H1 (cell line): ENCODE measurements around the gene RNF220. TPM values are rescaled to one million over a fixed set of nuclear protein-coding genes. Genes with fewer than 3 reads are reported as not detected.

Experiments used
- polyA plus RNA-seq, 7 experiments: library from polyadenylated mRNA; depleted of rRNA in 3 of 7; stranded (reverse) in 5 of 7; unstranded in 2 of 7; fragments of >200 nt in 5 of 7; fragments of 200-250 nt in 2 of 7; gene quantifications; 1 replicate in 5 of 7; 2 replicates in 1 of 7; 4 replicates in 1 of 7; pipeline versions ENCODE4 v1.2.1 to v1.2.3, GENCODE V29; 2011 to 2013; ENCODE audit warnings: missing spikeins in 2 of 7, mixed read lengths in 2 of 7
- total RNA-seq: library from RNA; stranded (reverse); fragmentation: NEBNext Ultra II Directional; extraction: Animal tissue kit (Norgen Biotek cat#: 25700); gene quantifications from 2 replicates; pipeline ENCODE4 v1.2.1, GENCODE V29; 2021
- TF ChIP-seq, protein P1 (sequence below): fragments of 300-600 bp; sonication (generic); IDR thresholded peaks from 2 replicates; pipeline ENCODE4 v1.7.1; 2012; ENCODE audit warnings: low read length, moderate library complexity, mild to moderate bottlenecking, inconsistent platforms; ENCODE audit not compliant: insufficient replicate concordance

Gene RNF220
- total and polyA plus RNA-seq, 2 of the 8 experiments (the other 6 are each of a cell fraction or from before 2014, with no cell fraction given) = 123 to 160 TPM

DNA sequence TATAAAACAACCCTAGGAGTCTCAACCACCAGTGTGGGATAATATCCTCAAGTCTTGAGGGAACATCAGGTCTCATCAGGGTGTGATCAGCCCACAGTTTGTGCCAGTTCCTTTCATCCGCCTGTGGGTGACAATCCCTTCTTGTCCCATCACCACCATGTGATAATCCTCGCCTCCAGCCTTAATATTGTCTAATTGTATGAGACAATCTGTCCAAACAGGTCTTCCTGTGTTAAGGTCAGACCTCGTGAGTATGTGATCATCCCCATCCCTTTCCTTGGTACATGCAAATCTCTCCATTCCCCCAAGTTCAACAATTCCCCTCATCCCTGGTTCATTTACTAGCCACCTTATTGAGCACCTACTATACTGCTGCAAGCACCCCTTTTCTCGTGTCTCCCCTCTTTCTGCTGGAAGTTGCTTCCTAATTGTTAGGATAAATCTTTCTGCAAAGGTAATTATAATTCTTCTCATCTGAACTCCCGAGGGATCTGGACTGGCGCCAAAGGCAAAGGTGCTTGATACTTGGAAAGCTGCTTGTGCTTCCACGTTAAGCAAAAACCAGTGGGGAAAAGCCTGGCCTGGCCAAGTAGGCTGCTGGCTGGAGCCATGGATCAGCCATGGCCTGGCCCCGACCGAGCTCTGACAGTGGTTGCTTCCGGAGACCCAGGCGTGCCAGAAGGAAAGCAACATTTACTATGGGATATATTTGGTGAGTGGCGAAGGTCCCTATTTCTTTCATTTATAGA, 92.5 kb downstream of the RNF220 start (continued):
- TF ChIP-seq, protein P1, sequence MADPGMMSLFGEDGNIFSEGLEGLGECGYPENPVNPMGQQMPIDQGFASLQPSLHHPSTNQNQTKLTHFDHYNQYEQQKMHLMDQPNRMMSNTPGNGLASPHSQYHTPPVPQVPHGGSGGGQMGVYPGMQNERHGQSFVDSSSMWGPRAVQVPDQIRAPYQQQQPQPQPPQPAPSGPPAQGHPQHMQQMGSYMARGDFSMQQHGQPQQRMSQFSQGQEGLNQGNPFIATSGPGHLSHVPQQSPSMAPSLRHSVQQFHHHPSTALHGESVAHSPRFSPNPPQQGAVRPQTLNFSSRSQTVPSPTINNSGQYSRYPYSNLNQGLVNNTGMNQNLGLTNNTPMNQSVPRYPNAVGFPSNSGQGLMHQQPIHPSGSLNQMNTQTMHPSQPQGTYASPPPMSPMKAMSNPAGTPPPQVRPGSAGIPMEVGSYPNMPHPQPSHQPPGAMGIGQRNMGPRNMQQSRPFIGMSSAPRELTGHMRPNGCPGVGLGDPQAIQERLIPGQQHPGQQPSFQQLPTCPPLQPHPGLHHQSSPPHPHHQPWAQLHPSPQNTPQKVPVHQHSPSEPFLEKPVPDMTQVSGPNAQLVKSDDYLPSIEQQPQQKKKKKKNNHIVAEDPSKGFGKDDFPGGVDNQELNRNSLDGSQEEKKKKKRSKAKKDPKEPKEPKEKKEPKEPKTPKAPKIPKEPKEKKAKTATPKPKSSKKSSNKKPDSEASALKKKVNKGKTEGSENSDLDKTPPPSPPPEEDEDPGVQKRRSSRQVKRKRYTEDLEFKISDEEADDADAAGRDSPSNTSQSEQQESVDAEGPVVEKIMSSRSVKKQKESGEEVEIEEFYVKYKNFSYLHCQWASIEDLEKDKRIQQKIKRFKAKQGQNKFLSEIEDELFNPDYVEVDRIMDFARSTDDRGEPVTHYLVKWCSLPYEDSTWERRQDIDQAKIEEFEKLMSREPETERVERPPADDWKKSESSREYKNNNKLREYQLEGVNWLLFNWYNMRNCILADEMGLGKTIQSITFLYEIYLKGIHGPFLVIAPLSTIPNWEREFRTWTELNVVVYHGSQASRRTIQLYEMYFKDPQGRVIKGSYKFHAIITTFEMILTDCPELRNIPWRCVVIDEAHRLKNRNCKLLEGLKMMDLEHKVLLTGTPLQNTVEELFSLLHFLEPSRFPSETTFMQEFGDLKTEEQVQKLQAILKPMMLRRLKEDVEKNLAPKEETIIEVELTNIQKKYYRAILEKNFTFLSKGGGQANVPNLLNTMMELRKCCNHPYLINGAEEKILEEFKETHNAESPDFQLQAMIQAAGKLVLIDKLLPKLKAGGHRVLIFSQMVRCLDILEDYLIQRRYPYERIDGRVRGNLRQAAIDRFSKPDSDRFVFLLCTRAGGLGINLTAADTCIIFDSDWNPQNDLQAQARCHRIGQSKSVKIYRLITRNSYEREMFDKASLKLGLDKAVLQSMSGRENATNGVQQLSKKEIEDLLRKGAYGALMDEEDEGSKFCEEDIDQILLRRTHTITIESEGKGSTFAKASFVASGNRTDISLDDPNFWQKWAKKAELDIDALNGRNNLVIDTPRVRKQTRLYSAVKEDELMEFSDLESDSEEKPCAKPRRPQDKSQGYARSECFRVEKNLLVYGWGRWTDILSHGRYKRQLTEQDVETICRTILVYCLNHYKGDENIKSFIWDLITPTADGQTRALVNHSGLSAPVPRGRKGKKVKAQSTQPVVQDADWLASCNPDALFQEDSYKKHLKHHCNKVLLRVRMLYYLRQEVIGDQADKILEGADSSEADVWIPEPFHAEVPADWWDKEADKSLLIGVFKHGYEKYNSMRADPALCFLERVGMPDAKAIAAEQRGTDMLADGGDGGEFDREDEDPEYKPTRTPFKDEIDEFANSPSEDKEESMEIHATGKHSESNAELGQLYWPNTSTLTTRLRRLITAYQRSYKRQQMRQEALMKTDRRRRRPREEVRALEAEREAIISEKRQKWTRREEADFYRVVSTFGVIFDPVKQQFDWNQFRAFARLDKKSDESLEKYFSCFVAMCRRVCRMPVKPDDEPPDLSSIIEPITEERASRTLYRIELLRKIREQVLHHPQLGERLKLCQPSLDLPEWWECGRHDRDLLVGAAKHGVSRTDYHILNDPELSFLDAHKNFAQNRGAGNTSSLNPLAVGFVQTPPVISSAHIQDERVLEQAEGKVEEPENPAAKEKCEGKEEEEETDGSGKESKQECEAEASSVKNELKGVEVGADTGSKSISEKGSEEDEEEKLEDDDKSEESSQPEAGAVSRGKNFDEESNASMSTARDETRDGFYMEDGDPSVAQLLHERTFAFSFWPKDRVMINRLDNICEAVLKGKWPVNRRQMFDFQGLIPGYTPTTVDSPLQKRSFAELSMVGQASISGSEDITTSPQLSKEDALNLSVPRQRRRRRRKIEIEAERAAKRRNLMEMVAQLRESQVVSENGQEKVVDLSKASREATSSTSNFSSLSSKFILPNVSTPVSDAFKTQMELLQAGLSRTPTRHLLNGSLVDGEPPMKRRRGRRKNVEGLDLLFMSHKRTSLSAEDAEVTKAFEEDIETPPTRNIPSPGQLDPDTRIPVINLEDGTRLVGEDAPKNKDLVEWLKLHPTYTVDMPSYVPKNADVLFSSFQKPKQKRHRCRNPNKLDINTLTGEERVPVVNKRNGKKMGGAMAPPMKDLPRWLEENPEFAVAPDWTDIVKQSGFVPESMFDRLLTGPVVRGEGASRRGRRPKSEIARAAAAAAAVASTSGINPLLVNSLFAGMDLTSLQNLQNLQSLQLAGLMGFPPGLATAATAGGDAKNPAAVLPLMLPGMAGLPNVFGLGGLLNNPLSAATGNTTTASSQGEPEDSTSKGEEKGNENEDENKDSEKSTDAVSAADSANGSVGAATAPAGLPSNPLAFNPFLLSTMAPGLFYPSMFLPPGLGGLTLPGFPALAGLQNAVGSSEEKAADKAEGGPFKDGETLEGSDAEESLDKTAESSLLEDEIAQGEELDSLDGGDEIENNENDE = no peak
- TF ChIP-seq, all 59 proteins: peak for 0
